HCT116 (cell line): Measurements from ENCODE around the gene A1CF. TPM values are rescaled to one million over a fixed set of nuclear protein-coding genes. Genes with fewer than 3 reads are reported as not detected.
A peak's percentile ranks its signal among the peaks of the same experiment; 100 is the strongest.

Source experiments
- ATAC-seq: fragments of 200-7000 bp; cut with Tn5 transposase; 2 replicates; pipeline ENCODE4 v1.9.1; 2020; ENCODE audit warnings: mild to moderate bottlenecking, moderate library complexity
- BruUV-seq: library from RNA; stranded (reverse); fragments of 400-500 nt; replicated peaks from 2 replicates; lab custom pipeline; 2021; lab: Mats Ljungman, UMichigan
- CTCF ChIA-PET: fragments of 300-600 bp; sonication (Branson Sonifier 250); formaldehyde crosslinking; loops from one replicate; lab custom pipeline; 2021; ENCODE audit warnings: antibody characterized with exemption; lab: Charles Lee
- POLR2A ChIA-PET: fragments of 300-600, 350-600 bp; sonication (Branson Sonifier 250); formaldehyde crosslinking; loops from one replicate; lab custom pipeline; 2021; ENCODE audit warnings: antibody characterized with exemption; lab: Charles Lee
- RAD21 ChIA-PET, 2 experiments: fragments of 300-600 bp; sonication (Branson Sonifier 250); formaldehyde crosslinking; loops; one replicate each; lab custom pipeline; 2023; ENCODE audit warnings: low total read pairs in 2 of 2; ENCODE audit not compliant: uncharacterized antibody in 2 of 2, unreplicated experiment in 2 of 2, low non-redundant PET in 1 of 2; lab: Charles Lee
- DNase-seq: peaks from one replicate; pipeline ENCODE4 v3.0.0-alpha.2; 2010; ENCODE audit warnings: low read depth, low spot score
- H2AFZ ChIP-seq: fragments of 200-600 bp; shearing (Covaris generic), sonication (generic); 2 replicates; pipeline ENCODE4 v1.6.1; 2017; ENCODE audit warnings: low read depth, mixed run types, mixed read lengths, antibody characterized with exemption, low read length; ENCODE audit not compliant: poor library complexity, severe bottlenecking
- H3K27ac ChIP-seq: 2 replicates; pipeline ENCODE4 v1.5.1; 2012; ENCODE audit warnings: low read depth, low read length
- H3K27me3 ChIP-seq: fragments of 200-600 bp; sonication (generic); 2 replicates; pipeline ENCODE4 v1.6.1; 2016; ENCODE audit warnings: mixed run types, low read length, mixed read lengths; ENCODE audit not compliant: insufficient read depth
- H3K36me3 ChIP-seq, 2 experiments: fragments of 200-500 bp in 1 of 2; fragments of 200-600 bp in 1 of 2; sonication (Bioruptor generic) in 1 of 2; sonication (generic) in 1 of 2; 2 replicates each; pipeline versions ENCODE4 v1.5.1 to v1.6.1; 2014 to 2016; ENCODE audit warnings: low read length in 2 of 2, inconsistent platforms in 1 of 2, mixed read lengths in 1 of 2, mixed run types in 1 of 2; ENCODE audit not compliant: insufficient read depth in 2 of 2, control insufficient read depth in 1 of 2
- H3K4me1 ChIP-seq, 2 experiments: fragments of 200-600 bp in 1 of 2; sonication (generic) in 1 of 2; 2 replicates each; pipeline versions ENCODE4 v1.5.1 to v1.6.1; 2012 to 2017; ENCODE audit warnings: low read length in 2 of 2, inconsistent platforms in 1 of 2, mild to moderate bottlenecking in 1 of 2, mixed read lengths in 1 of 2, mixed run types in 1 of 2, moderate library complexity in 1 of 2; ENCODE audit not compliant: insufficient read depth in 2 of 2, control insufficient read depth in 1 of 2
- H3K4me2 ChIP-seq: fragments of 200-600 bp; sonication (generic); 2 replicates; pipeline ENCODE4 v1.6.1; 2017; ENCODE audit warnings: mixed run types, low read length, mixed read lengths
- H3K4me3 ChIP-seq, 2 experiments: fragments of 200-600 bp in 1 of 2; sonication (generic) in 1 of 2; replicated peaks in 1 of 2; 2 replicates each; pipeline ENCODE4 v1.5.1; 2011 to 2016; ENCODE audit warnings: low read length in 2 of 2, control low read depth in 1 of 2, low read depth in 1 of 2, mild to moderate bottlenecking in 1 of 2, mixed read lengths in 1 of 2, mixed run types in 1 of 2
- H3K79me2 ChIP-seq: fragments of 200-600 bp; sonication (generic); 2 replicates; pipeline ENCODE4 v1.6.1; 2017; ENCODE audit warnings: mild to moderate bottlenecking, mixed run types, low read length, moderate library complexity, mixed read lengths; ENCODE audit not compliant: insufficient read depth
- H3K9ac ChIP-seq: fragments of 200-600 bp; sonication (generic); 2 replicates; pipeline ENCODE4 v1.6.1; 2016; ENCODE audit warnings: low read length, mixed read lengths
- H3K9me2 ChIP-seq: fragments of 200-600 bp; sonication (generic), shearing (Covaris generic); 2 replicates; pipeline ENCODE4 v1.6.1; 2017; ENCODE audit warnings: mixed run types, mild to moderate bottlenecking, moderate library complexity; ENCODE audit not compliant: insufficient read depth
- H3K9me3 ChIP-seq, 2 experiments: fragments of 200-500 bp in 1 of 2; fragments of 200-600 bp in 1 of 2; sonication (Bioruptor generic) in 1 of 2; sonication (generic) in 1 of 2; 2 replicates each; pipeline ENCODE4 v1.6.1; 2014 to 2017; ENCODE audit warnings: low read length in 2 of 2, mixed read lengths in 2 of 2, inconsistent platforms in 1 of 2, low read depth in 1 of 2, mild to moderate bottlenecking in 1 of 2, mixed run types in 1 of 2, moderate library complexity in 1 of 2; ENCODE audit not compliant: control insufficient read depth in 1 of 2, insufficient read depth in 1 of 2
- H4K20me1 ChIP-seq: fragments of 200-600 bp; sonication (generic), shearing (Covaris generic); 2 replicates; pipeline ENCODE4 v1.6.1; 2017; ENCODE audit warnings: mixed run types, mild to moderate bottlenecking, moderate library complexity; ENCODE audit not compliant: insufficient read depth
- CBX3 ChIP-seq: IDR thresholded peaks from 2 replicates; pipeline ENCODE4 v1.6.1; 2012; ENCODE audit warnings: low read depth
- EZH2 ChIP-seq: fragments of 200-600 bp; sonication (generic); IDR thresholded peaks from 2 replicates; pipeline ENCODE4 v1.6.1; 2017; ENCODE audit warnings: antibody characterized with exemption, mixed run types
- FOSL1 ChIP-seq: IDR thresholded peaks from 2 replicates; pipeline ENCODE4 v1.6.1; 2012; ENCODE audit warnings: low read depth
- JUND ChIP-seq: IDR thresholded peaks from 2 replicates; pipeline ENCODE4 v1.6.1; 2012
- POLR2AphosphoS5 ChIP-seq: IDR thresholded peaks from 2 replicates; pipeline ENCODE4 v1.6.1; 2011; ENCODE audit warnings: mild to moderate bottlenecking, low read depth, low read length, moderate library complexity
- RAD21 ChIP-seq: IDR thresholded peaks from 2 replicates; pipeline ENCODE4 v1.6.1; 2012; ENCODE audit warnings: low read depth, mild to moderate bottlenecking
- SP1 ChIP-seq: IDR thresholded peaks from 2 replicates; pipeline ENCODE4 v1.6.1; 2012; ENCODE audit warnings: low read depth
- SRF ChIP-seq: IDR thresholded peaks from 2 replicates; pipeline ENCODE4 v1.6.1; 2012; ENCODE audit warnings: low read depth
- TCF7L2 ChIP-seq: IDR thresholded peaks from 2 replicates; pipeline ENCODE4 v1.7.0; 2011; ENCODE audit warnings: borderline replicate concordance, inconsistent platforms; ENCODE audit not compliant: insufficient read depth, insufficient read length; ENCODE audit errors: extremely low read depth
- YY1 ChIP-seq: IDR thresholded peaks from 2 replicates; pipeline ENCODE4 v1.6.1; 2011; ENCODE audit warnings: low read length, low read depth, moderate library complexity, mild to moderate bottlenecking; ENCODE audit not compliant: insufficient replicate concordance; ENCODE audit errors: extremely low read depth
- ZBTB33 ChIP-seq: IDR thresholded peaks from 2 replicates; pipeline ENCODE4 v1.6.1; 2011; ENCODE audit warnings: mild to moderate bottlenecking, low read length, moderate library complexity; ENCODE audit not compliant: insufficient replicate concordance; ENCODE audit errors: extremely low read depth
- ZNF274 ChIP-seq: fragments of 200-500 bp; sonication (Bioruptor generic); IDR thresholded peaks from 2 replicates; pipeline ENCODE4 v1.6.1; 2014; ENCODE audit warnings: mild to moderate bottlenecking, low read depth, low read length, inconsistent platforms
- intact Hi-C: fragments of 100-400 bp; cut with micrococcal nuclease; formaldehyde crosslinking; loops from 2 replicates; pipeline ENCODE4 v1.10.0; 2022
- total RNA-seq: library from RNA; stranded (reverse); gene quantifications from one replicate; pipeline ENCODE4 v1.2.1, GENCODE V29; 2021; ENCODE audit not compliant: unreplicated experiment
- TF ChIP-seq, protein P1 (sequence below): IDR thresholded peaks from 2 replicates; pipeline ENCODE4 v1.6.1; 2012
- TF ChIP-seq, protein P2 (sequence below), 3 experiments: fragments of 200-600 bp in 1 of 3; sonication (generic) in 1 of 3; IDR thresholded peaks in 2 of 3; conservative IDR thresholded peaks in 1 of 3; 2 replicates each; pipeline ENCODE4 v1.5.1; 2012 to 2017; ENCODE audit warnings: low read depth in 2 of 3, low read length in 2 of 3, antibody characterized with exemption in 1 of 3, borderline replicate concordance in 1 of 3, control low read depth in 1 of 3, mild to moderate bottlenecking in 1 of 3, mixed read lengths in 1 of 3, mixed run types in 1 of 3, moderate library complexity in 1 of 3; ENCODE audit not compliant: insufficient read depth in 1 of 3

A1CF gene
- total RNA-seq, 1 experiment from 2014 or later: 0.30 TPM

GRCh38 chr10:50851884-50852671 is 33.3 kb downstream of the A1CF start:
- Histone ChIP-seq H3K9ac (no peak overlapping the region; the same call in 1 of the 2 replicates), H3K4me3 (peak overlapping the region in 1 of 2 experiments; percentile 4; a peak in 2 of 4 replicates), H3K27ac (peak overlapping the region; percentile 70), H3K9me3 (no peaks in the 10 kb centered on the region), H3K4me2 (peak overlapping the region; percentile 71), H3K36me3 (no peaks in the 10 kb centered on the region), H4K20me1 (no peaks in the 10 kb centered on the region), H3K9me2 (no peaks in the 10 kb centered on the region), H3K27me3 (no peaks in the 10 kb centered on the region), H3K4me1 (peaks cover 51 to 86% of the 10 kb centered on the region in 2 experiments), H2AFZ (peak overlapping the region; percentile 75), H3K79me2 (no peaks in the 10 kb centered on the region)
- RAD21 ChIA-PET: no interaction called here
- BruUV-seq: no TSS peak
- POLR2A ChIA-PET: interaction anchor here (1.4 kb wide), 1 partner anchor 34 kb away, joined by 4 read pairs; no protein-coding TSS in a partner anchor
- TF ChIP-seq TCF7L2 (no peak), SP1 (no peak), POLR2AphosphoS5 (no peak), CBX3 (no peak), EZH2 (no peak), FOSL1 (no peak), YY1 (no peak), ZNF274 (no peak), SRF (no peak), JUND (peak; percentile 12; the same call in 1 of the 2 replicates), RAD21 (no peak), ZBTB33 (no peak)
- TF ChIP-seq, protein P1, sequence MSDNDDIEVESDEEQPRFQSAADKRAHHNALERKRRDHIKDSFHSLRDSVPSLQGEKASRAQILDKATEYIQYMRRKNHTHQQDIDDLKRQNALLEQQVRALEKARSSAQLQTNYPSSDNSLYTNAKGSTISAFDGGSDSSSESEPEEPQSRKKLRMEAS: peak; percentile 54
- TF ChIP-seq, protein P2, sequence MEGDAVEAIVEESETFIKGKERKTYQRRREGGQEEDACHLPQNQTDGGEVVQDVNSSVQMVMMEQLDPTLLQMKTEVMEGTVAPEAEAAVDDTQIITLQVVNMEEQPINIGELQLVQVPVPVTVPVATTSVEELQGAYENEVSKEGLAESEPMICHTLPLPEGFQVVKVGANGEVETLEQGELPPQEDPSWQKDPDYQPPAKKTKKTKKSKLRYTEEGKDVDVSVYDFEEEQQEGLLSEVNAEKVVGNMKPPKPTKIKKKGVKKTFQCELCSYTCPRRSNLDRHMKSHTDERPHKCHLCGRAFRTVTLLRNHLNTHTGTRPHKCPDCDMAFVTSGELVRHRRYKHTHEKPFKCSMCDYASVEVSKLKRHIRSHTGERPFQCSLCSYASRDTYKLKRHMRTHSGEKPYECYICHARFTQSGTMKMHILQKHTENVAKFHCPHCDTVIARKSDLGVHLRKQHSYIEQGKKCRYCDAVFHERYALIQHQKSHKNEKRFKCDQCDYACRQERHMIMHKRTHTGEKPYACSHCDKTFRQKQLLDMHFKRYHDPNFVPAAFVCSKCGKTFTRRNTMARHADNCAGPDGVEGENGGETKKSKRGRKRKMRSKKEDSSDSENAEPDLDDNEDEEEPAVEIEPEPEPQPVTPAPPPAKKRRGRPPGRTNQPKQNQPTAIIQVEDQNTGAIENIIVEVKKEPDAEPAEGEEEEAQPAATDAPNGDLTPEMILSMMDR (IDR thresholded peaks at IDR 0.05 in 2 of 3, conservative IDR thresholded peaks at IDR 0.05 in 1 of 3; ENCODE audit: borderline replicate concordance in 1 of 3, insufficient read depth in 1 of 3, low read depth in 2 of 3, low read length in 2 of 3): no peak
- CTCF ChIA-PET: interaction anchor here (1.1 to 1.2 kb wide), 3 partner anchors 20 to 39 kb away, joined by 3 to 4 read pairs (median 3); no protein-coding TSS in a partner anchor
- intact Hi-C loops: no loop called here
- DNase-seq (no peak), ATAC-seq (peak; percentile 31)
